HG03457 (cell line): Measurements from ENCODE around the gene MAPK11.

Experiments
- ATAC-seq: cut with Tn5 transposase; IDR thresholded peaks from one replicate; pipeline ENCODE4 v1.9.1; 2021; ENCODE audit warnings: moderate number of reproducible peaks; ENCODE audit not compliant: unreplicated experiment

The MAPK11 gene

DNA sequence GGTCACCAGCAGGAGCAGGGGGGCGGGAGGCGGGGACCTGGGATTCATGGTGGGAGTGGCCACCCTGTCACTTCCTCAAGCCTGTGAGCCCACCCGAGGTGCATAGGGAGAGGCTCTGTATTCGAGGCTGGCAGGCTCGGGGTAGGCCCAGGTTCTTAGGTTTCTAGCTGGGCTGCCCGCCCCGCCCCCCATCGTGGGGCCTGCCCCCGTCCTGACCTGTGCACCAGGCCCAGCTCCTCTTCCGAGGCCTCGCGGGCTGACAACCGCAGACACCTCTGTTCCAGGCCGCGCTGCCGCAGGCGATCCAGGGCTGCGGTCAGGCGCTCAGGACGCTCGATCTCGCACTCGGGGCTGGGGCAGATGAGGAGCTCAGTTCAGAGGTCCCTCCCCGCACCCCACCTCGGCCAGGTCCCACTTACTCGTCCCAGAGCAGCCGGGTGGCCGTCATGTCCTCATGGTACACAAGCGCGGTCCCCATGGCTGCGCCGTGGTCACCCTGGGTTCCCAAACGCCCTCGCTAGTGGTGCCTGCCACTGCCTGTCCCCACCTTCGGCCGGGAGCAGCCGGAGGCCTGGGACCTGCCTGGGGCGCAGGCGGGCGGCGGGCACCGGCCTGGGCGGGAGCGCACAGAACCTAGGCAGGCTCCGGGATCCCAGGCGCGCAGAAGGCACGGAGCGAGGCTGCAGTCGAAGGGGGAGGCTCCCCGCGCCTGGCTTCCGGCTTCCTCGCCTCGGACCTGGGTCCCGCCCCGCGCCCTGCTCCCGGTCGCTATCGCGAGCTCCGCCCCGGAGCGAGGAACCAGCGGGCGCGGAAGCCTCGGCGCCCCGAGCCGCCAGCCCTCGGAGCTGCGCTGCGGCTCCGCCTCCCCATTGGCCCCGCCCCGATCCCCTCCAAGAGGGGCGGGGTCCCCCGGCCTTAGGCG, 19.4 kb downstream of the MAPK11 start, which contains the start of gene HDAC10:
TSS of gene HDAC10 (minus strand) at position 711 of the 922 bp plus-strand sequence. CDS start at position 478, 233 bp downstream.
- no peak for ATAC-seq

DNA sequence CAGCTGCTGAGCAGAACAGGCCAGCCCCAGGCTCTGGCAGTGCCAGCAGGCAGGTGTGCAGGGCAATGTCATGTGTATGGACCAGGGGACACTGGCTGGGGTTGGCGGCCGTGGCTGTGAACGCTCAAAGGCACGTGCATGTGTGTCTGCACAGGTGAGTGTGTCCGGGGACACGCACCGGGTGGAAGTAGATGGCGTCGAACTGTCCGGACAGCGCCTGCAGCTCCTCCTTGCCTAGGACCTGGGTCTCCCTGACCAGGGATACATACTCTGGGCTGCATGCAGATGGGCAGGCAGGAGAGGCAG, 20.0 kb downstream of the MAPK11 start:
- ATAC-seq, result no peak

DNA sequence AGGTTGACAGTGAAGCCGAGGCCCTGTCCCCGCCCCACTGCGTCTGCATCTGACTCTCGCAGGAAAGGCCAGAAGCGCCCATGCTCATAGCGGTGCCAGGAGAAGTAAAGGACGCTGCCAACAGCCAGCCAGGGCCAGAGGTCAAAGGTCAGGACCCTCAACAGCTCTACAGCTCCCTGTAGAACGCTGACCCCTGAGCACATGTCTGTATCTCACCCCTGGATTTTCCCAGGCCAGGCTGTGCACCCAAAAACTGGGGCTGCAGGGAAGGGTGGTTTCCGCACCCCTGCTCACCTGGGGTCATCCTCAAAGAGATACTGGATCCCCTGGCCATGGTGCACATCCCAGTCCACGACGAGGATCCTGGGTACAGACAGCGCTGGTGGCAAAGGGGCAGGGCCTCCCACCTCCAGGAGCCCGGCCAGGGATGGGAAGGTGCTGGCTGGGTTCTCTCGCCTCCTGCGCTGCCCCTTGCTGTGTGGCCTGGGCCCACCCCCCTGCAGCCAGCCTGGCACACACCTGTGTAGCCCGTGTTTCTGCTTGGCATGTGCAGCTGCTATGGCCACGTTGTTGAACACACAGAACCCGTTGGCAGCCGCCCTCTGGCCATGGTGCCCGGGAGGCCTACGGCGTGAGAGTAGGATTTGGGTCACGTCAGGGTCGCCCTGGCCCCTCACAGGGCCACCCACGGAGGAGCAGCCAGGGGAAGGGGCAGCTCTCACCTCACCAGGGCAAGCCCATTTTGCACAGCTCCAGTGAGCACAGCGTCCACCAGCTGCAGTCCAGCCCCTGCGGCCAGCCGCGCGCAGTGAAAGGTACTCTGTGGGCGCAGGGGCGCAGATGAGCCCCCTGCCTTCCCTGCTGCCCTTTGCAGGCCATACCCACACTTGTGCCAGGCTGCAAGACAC, 20.6 kb downstream of the MAPK11 start:
- ATAC-seq, result no peak

DNA sequence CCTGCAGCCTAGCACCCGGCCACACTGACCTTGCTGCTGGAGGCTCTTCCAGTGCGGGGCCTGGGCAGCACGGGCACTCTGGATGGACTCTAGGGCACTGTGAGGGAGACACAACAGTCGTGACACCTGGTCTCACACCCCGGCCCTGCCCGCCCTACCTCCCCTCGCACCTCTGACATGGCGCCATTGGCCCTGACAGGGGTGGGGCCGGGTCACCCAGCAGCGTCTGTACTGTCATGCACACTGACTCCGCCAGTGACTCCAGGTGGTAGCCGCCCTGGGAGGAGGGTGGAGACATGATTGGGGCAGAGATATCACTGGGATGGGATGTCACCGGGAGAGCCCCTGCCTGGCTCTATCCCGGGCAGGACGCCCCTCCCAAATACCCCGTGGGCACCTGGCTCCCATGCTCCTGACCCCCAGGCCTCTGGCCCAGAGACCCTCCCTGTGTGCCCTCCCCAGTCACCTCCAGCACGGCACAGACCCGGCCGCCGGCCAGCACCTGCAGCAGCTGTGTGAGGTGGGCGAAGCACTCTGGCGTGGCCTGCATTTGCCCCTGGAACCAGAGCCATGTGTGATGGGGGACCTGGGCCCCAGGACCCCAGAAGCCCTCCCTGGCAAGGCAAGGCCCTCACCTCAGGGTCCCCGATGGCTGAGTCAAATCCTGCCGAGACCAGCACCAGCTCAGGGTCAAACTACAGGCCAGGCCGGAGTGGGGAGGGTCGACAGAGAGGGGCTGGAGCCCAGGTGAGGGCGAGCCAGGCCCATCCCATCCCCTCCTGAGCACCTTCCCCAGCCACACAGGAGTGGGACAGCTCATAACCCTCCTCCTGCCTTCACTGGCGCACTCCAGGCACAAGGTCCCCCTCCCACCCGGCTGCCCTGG, 21.7 kb downstream of the MAPK11 start:
- no peak for ATAC-seq

DNA sequence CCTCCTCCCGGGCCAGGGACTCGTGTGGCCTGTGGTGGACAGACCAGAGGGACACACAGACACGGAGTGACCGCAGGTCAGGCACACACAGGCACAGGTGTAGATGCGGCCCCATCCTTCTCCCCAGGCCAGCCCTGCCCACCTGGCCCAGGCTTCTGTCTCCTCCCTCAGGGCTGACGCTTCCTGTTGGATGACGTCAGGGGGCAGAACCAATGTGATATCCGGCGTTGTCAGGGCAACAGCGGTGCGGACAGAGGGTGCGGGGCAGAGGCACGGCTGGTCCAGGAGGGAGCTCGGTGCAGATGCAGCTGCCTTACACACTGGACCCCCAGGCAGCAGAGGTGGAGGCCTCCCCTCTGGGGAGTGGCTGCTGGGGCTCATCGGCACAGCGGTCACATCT, 22.4 kb downstream of the MAPK11 start:
- no peak for ATAC-seq

DNA sequence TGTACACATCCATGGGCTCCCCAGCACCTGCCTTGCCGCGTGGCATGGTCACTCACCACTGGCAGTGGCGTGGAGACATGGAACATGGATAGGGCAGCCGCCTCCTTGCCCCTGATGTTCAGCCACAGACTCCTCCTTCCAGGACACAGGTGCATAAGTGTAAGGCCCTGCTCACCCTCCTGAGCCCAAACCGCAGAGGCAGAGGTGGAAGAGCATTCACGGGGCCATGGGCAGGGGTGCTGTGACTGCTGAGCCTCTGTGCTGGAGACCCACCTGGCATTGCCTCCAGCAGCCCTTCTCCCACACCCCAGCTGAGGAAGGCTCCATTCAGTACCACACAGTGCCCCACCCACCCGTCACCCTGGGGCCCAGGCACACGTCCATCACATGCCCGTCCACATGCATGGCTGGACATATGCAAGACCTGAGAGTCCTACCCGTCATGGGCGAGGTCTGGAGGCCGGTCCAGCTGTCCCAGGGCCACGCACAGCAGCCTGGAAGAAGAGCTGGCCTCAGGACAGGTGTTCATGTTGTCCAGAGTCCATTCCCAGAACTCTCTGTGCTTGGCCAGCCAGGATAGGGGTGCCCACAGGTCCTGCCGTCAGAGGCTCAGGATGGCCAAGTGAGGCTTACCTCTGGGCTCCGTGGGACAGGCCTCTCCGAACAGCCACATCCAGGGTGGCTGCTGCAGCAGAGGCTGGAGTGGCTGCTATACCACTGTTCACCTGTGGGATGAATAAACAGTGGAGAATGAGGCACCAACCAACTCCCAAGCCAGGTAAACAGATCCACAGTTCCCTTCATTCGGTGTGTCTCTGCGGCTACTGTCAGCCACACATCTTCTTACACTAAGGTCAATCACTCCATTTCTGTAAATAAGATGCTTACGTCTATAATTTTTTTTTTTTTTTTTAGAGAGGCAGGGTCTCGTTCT, 23.7 kb downstream of the MAPK11 start:
- no peak for ATAC-seq

DNA sequence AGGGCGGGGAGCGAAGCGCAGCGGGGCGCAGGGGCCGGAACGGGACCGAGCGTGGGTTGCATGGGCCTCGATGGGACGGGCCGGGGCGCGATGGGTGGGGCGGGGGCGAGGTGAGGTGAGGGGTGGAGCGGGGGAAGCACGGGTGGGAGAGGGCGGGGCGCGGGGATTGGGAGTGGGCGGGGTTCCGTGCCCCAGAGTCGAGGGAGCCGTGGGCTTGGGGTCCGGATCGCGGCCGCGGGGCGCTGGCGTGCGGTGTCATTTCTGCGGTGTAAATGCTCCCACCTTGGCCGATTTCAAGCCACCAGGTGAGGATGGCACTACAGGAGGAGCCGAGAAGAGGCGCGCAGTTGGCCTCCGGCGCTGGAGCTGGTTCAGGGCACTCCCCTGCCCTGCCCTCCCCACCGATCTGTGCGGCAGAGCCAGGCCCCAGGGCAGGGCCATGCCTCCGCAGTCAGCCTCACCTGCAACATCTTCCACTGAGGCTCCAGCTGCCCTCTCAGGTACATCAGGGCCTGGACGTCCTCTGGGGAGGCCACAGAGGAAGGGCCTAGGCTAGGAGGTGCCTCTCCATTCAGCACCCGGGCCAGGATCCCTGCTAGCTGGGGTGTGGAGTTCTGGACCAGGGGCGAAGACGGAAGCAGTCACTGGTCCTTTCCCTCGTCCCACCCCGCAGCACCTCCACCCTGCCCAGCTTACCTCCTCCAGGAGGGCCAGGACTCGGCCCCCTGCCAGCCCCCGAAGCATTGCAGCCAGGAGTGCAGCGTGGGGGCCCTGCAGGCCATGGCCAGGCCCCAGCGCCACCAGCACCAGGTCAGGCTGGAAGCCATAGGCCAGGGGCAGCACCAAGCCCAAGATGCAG, 24.7 kb downstream of the MAPK11 start:
- ATAC-seq, result no peak

DNA sequence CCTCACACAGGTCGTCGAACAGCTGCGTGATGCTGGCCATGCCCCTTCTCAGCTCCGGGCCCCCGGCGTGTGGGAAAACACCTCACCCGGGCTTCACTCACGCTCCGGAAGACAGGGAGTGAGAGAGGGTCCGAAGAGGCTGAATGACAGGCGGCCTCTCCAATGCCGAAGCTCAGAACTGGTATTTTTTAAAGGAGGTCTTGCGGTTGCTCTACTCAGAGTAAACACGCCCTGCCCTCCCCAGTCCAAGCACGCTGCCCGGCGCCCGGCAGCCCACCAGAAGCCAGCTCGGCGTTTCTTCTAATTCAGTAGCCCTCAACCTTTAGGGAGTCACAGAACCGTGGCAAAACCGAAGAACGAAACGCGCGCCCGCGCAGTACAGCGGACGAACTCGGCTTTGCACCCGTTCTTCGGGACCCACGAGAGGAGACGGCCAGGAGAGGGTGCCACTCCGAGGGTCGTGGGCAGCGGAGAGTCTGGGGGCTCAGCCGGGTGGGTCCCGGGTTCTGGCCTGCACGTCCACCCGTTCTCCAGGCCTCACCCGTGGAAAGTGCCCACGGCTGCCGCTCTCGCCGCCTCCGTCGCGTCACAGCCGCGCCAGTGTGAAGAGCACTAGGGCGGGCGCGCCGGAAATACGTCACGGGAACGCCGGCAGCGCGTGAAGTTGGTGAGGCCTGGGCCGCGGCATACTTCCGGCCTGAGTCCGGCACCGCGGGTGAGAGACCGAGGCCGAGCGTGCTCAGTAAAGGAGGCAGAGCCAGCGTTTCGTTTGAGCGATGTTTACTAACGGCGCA, 25.6 kb downstream of the MAPK11 start, which contains the start of gene TUBGCP6:
TSS of gene TUBGCP6 (minus strand) at position 604 of the 794 bp plus-strand sequence. CDS start at position 40, 564 bp downstream.
- ATAC-seq, result peak; percentile 63

DNA sequence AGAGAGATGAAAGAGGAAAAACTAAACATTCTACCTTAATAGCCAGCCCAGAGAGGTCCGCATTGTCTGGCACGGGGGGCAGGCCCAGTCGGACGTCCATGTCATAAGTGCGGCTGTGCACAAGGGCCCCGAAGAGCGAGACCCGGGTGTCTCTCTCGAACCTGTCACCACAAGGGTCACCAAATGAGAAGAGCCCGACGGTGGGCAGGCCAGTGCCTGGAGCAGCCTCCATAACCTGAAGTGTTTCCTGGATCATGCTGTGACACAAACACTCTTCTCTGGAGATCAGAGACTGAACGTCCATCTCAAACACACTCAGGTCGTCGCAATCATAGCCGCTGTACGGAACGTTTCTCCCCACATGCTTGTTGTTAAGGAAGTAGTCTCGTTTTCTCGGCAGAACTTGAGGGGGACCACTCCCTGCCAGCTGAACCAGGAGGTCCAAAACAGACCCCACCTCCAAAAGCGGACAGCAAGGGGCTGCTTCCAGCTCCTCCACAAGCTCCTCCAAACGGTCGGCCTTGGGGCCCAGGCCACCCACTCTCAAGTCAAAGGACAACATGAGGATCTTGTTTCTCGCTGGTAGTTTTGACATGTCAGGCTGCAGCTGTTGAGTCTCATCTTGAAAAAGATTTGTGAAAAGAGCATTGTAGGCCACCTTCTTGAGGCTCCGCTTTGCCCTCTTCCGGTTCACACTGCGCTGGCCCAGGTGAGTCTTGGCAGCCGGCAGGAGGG, 26.3 kb downstream of the MAPK11 start:
- no peak for ATAC-seq

DNA sequence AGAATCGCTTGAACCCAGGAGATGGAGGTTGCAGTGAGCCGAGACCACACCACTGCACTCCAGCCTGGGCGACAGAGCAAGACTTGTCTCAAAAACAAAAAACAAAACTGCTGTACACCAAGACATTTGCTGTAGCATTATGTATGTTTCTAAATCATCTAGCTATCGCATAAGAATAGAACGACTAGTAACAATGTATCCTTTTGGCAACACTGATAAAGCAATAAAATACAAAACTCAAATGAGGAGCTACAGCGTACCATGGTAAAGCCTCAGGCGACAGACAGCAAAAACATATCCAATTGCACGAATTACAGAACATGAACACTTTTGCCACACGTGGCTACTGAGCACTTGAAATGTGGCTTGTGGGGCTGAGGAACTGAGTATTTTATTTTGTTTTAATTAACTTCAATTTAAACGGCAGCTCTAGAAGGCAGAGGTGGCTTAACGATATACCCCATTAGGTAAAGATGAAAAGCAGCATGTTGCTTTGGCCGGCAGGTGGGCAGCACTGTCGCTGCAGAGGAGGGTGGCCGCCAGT, 27.7 kb downstream of the MAPK11 start:
- ATAC-seq, result no peak

DNA sequence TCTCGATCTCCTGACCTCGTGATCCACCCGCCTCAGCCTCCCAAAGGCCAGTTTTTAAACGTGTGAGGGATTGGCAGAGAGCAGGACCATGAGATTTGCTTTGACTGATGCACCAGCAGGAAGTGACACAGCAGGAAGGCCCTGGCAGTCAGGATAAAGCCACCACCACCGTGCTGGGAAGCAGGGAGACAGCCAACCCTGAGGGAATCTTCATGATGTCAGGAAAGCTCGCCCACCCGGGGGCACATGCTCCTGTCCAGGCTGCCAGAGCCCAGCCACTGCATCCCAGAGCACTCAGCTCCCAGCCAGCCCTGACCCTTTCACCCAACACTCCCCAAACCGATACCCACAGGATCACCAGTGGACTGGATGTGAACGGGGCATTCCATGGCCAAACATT, 31.4 kb downstream of the MAPK11 start:
- no peak for ATAC-seq

DNA sequence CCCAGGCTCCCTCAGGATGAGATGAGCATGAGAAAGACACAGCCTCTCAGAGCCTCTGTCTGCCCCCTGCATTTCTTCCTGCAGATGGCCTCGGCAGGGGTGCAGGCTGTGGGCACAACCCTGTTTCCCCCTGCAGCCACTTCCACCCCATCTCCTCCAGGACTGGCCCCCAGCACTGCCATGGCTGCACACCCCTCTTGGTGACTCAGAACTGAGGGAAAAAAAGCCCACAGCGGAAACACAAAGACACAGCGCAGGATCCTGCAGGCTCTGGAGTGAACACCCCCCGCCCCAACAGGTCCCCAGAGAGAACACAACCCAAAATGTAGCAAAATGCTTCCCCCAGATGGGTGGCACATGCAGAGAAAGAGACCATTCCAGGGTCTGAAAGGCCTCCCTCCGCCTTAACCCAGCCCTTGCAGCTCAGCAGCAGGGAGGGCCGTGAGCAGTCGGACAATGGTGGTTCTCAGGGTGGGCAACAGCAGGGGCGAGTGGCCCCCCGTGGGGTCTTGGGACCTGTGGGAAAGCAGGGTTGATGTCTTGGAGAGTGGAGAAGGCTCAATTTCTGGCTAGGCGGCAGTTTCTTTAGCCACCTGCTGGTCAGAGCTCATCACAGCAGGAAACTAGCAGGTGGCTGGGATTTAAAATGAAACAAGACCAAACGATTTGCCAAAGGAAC, 33.3 kb downstream of the MAPK11 start:
- no peak for ATAC-seq

DNA sequence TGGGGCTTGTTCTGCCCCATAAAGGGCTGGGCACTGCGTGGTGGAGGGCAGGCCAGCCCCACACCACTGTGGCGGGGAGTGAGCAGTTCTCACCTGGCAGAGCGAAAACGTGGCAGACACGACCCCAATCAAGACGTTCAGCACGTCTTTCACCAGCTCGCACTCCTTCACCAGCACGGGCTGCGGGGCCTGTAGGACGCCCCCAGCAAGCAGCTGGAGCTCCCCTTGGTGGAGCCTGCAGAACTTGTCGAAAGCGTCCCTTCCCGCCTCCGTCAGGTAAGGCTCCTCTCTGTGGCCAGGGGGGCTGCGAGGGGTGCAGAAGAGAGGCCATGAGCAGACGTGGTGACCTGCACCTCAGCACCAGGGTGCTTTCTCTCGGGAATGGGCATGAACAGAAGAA, 37.0 kb downstream of the MAPK11 start:
- no peak for ATAC-seq

DNA sequence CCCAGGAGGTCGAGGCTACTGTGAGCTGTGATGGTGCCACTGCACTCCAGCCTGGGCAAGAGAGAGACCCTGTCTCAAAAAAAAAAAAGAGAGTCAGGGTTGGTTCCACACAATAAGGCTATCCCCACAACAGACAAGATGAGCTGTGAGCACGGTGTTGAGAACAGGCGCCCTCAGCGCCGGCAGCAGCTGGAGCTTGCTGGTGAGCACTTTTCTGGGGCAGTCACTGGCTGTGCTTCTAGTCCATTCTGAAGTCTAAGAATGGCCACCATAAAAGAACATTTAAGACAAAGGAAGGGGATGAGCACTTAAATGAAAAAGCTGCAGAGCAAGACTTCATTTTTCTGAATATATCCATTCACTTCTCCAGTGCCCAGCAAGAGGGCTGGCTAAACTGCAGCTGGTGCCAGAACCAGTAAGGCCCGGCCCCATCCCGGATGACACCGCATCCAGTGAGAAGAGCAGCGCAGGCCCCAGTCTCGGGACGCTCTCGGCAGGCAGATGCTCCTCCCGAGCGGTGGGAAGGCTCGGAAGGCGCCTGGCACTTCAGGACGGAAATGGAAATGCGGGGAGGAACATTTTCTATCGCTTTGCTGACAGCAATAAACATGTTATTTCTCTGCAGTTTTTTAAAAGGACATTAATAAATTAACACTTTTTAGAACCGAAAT, 37.6 kb downstream of the MAPK11 start:
- no peak for ATAC-seq

DNA sequence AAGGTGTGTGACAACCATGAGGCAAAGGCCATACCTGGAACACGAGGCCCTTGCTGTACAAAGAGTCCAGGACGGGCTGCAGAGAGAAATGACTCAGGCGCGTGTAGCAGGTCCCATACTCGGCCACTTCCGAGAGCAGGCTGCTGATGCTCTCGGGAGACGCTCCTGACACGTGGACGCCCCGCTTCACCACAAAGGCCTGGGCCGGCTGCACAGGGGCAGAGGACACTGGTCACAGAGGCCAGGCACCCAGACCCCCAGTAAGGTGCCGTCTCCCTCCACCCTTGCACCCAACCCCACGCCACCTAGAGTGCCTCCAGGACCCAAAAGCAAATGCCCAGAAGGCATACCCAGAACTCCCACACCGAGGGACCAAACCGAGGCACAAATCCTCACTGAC, 40.8 kb downstream of the MAPK11 start:
- no peak for ATAC-seq

DNA sequence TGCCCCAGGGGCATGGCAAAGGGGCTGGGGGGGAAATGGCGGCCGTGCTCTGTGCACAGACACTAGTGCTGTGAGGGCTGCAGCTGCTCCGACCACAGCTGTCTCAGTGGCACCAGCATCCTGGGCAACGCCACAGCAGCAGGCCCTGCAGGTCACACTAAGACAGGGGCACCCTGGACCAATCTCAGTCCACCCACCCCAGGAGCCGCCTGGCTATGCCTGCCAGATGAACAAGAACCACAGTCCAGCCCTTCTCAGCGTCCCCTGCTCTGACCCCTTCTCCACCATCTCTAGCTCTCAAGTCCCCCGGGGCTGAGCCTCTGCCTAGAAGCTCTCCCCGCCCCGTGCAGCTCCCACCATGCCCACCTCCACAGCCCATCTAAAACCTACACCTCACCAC, 41.8 kb downstream of the MAPK11 start:
- no peak for ATAC-seq
